ENCODE results near the gene SLC66A2. TPM values are rescaled to one million over a fixed set of nuclear protein-coding genes. Genes with fewer than 3 reads are reported as not detected.

Gene SLC66A2
- total and polyA plus RNA-seq, 10 of the 15 experiments (the other 5 are each of a cell fraction or from before 2014, with no cell fraction given), result 0.69 to 42.5 (median 14.8) TPM

- RAD21 ChIA-PET (ENCODE audit: unreplicated experiment), result no interaction called here
- CTCF ChIA-PET, result interaction anchor here (0.8 kb wide), 1 partner anchor 20 kb away, joined by 3 read pairs; no protein-coding TSS in a partner anchor
- TF ChIP-seq, protein P1, sequence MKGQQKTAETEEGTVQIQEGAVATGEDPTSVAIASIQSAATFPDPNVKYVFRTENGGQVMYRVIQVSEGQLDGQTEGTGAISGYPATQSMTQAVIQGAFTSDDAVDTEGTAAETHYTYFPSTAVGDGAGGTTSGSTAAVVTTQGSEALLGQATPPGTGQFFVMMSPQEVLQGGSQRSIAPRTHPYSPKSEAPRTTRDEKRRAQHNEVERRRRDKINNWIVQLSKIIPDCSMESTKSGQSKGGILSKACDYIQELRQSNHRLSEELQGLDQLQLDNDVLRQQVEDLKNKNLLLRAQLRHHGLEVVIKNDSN (IDR thresholded peaks at IDR 0.05; ENCODE audit: borderline replicate concordance, extremely low read length, insufficient read depth, low read depth, low read length), result no peak
- no peak for TF ChIP-seq TCF12 (IDR thresholded peaks at IDR 0.05; ENCODE audit: low read depth, low read length)
- TF ChIP-seq TBL1XR1 (IDR thresholded peaks at IDR 0.05; ENCODE audit: low read depth, low read length), result no peak
- no peak for TF ChIP-seq ZNF24 (IDR thresholded peaks at IDR 0.05)
- TF ChIP-seq IRF4 (IDR thresholded peaks at IDR 0.05; ENCODE audit: low read depth, low read length), result no peak
- no peak for TF ChIP-seq BHLHE40 (IDR thresholded peaks at IDR 0.05; ENCODE audit: borderline replicate concordance in 1 of 2, low read depth in 2 of 2, low read length in 1 of 2)
- no peak for TF ChIP-seq SREBF1 (IDR thresholded peaks at IDR 0.05; ENCODE audit: low read length)
- no peak for TF ChIP-seq NFXL1 (IDR thresholded peaks at IDR 0.05; ENCODE audit: borderline replicate concordance)
- TF ChIP-seq, protein P2, sequence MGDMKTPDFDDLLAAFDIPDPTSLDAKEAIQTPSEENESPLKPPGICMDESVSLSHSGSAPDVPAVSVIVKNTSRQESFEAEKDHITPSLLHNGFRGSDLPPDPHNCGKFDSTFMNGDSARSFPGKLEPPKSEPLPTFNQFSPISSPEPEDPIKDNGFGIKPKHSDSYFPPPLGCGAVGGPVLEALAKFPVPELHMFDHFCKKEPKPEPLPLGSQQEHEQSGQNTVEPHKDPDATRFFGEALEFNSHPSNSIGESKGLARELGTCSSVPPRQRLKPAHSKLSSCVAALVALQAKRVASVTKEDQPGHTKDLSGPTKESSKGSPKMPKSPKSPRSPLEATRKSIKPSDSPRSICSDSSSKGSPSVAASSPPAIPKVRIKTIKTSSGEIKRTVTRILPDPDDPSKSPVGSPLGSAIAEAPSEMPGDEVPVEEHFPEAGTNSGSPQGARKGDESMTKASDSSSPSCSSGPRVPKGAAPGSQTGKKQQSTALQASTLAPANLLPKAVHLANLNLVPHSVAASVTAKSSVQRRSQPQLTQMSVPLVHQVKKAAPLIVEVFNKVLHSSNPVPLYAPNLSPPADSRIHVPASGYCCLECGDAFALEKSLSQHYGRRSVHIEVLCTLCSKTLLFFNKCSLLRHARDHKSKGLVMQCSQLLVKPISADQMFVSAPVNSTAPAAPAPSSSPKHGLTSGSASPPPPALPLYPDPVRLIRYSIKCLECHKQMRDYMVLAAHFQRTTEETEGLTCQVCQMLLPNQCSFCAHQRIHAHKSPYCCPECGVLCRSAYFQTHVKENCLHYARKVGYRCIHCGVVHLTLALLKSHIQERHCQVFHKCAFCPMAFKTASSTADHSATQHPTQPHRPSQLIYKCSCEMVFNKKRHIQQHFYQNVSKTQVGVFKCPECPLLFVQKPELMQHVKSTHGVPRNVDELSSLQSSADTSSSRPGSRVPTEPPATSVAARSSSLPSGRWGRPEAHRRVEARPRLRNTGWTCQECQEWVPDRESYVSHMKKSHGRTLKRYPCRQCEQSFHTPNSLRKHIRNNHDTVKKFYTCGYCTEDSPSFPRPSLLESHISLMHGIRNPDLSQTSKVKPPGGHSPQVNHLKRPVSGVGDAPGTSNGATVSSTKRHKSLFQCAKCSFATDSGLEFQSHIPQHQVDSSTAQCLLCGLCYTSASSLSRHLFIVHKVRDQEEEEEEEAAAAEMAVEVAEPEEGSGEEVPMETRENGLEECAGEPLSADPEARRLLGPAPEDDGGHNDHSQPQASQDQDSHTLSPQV (IDR thresholded peaks at IDR 0.05), result no peak
- TF ChIP-seq FOXK2 (IDR thresholded peaks at IDR 0.05), result no peak
- TF ChIP-seq EZH2 (IDR thresholded peaks at IDR 0.05; ENCODE audit: borderline replicate concordance, control insufficient read depth, low read depth, low read length), result no peak
- no peak for TF ChIP-seq CHD4 (IDR thresholded peaks at IDR 0.05)
- TF ChIP-seq PAX8 (IDR thresholded peaks at IDR 0.05), result no peak
- TF ChIP-seq NR2F1 (conservative IDR thresholded peaks at IDR 0.05), result no peak
- TF ChIP-seq ATF7 (IDR thresholded peaks at IDR 0.05; ENCODE audit: low read depth), result no peak
- TF ChIP-seq WRNIP1 (IDR thresholded peaks at IDR 0.05; ENCODE audit: borderline replicate concordance, low read depth, low read length), result no peak
- no peak for TF ChIP-seq HDAC6 (IDR thresholded peaks at IDR 0.05; ENCODE audit: unreplicated experiment)
- no peaks in the 10 kb centered on the region; the same call in 2 of the 3 replicates for H3K9me3 ChIP-seq (replicated peaks; ENCODE audit: control insufficient read depth, insufficient read depth, low read length)
- intact Hi-C loops (cut with micrococcal nuclease; ENCODE audit: unreplicated experiment) (no loop called here), in situ Hi-C loops (cut with MboI) (no loop called here)
- peaks cover 30% of the 10 kb centered on the region for H3K4me1 ChIP-seq (ENCODE audit: control insufficient read depth, insufficient read depth, low read length)
- H3K4me3 ChIP-seq, result no peak overlapping the region
- BruUV-seq (replicated peaks), result no TSS peak
- SMC1A ChIA-PET (ENCODE audit: uncharacterized antibody, unreplicated experiment), result interaction anchor here (1.0 kb wide), 1 partner anchor 163 kb away, joined by 3 read pairs; no protein-coding TSS in a partner anchor
- POLR2A ChIA-PET, result no interaction called here
- FAIRE-seq (no peak), ATAC-seq (no peak), DNase-seq (ENCODE audit: low read depth, low spot score) (no peak)
- peaks cover 13% of the 10 kb centered on the region for H3K79me2 ChIP-seq (ENCODE audit: control insufficient read depth, insufficient read depth, low read length)
- WGBS (ENCODE audit: insufficient coverage, insufficient replicate concordance, low lambda C conversion rate, missing lambda C conversion rate), result 92% methylated on average over 30 of the region's 31 CpGs
- H2AFZ ChIP-seq (ENCODE audit: control insufficient read depth, low read depth, low read length), result no peak overlapping the region
- H3K36me3 ChIP-seq (ENCODE audit: control insufficient read depth in 2 of 2, insufficient read depth in 2 of 2, low read length in 1 of 2), result peaks cover 10 to 14% of the 10 kb centered on the region in 2 experiments
- H3K27ac ChIP-seq (ENCODE audit: control insufficient read depth, insufficient read depth), result no peak overlapping the region
- H4K20me1 ChIP-seq (ENCODE audit: control insufficient read depth, insufficient read depth), result no peaks in the 10 kb centered on the region
- no peak overlapping the region for H3K4me2 ChIP-seq (ENCODE audit: control insufficient read depth, insufficient read depth)
- H3K27me3 ChIP-seq (replicated peaks in 1 of 2; ENCODE audit: control insufficient read depth in 2 of 2, insufficient read depth in 2 of 2, low read length in 1 of 2), result no peaks in the 10 kb centered on the region
- H3K9ac ChIP-seq (ENCODE audit: control insufficient read depth, insufficient read depth, low read length), result no peak overlapping the region
These were observed 8.5 kb downstream of the SLC66A2 start for GRCh38 chr18:79942786-79943607.

Data from GM12878 (cell line).